ENCODE measurements around the gene RAI1. TPM values are rescaled to one million over a fixed set of nuclear protein-coding genes. Genes with fewer than 3 reads are reported as not detected.

The RAI1 gene
- total and polyA plus RNA-seq, 2 of the 13 experiments (the other 11 are each of a cell fraction or from before 2014, with no cell fraction given) = 3.4 to 5.2 TPM

DNA sequence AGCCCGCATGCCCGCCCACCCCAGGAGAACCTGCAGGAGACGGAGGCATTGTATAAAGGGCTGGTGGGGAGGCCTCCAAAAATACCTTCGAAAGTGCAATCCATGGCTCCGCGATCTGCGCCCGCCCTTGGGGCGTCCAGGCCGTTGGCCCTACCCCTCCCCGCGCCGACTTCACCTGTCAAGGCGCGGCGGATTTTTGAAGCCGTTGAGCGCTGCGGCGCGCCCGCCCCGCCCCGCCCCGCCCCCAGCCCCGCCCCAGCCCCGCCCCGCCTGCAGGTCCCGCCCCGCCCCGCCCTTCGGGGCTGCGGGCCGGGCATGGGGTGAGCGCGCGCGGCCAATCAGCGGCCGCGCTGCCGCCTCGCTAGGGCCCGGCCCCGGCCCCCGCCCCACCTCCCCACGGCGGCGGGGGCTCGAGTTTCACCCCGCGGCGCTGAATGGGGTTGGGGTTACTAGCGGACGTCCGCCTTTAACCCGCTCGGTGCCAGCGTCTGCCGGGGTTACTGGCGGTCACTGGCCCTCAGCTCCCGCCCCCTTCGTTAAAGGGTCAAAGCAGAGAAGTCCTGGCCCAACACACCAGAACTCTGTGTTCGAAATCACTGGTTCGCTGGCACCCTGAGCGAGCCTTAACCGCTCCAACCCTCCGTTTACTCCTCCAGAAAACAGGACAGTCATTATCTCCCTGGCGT is 142.3 kb downstream of the RAI1 start (continued):
- no peak for TF ChIP-seq AKNA (CRISPR knock-in tag; IDR thresholded peaks at IDR 0.05; ENCODE audit: borderline replicate concordance)
- peak; percentile 60 for TF ChIP-seq SP4 (CRISPR knock-in tag; IDR thresholded peaks at IDR 0.05)
- TF ChIP-seq PITX1 (CRISPR knock-in tag; IDR thresholded peaks at IDR 0.05) = peak; percentile 7; the same call in 1 of the 2 replicates
- TF ChIP-seq, protein P1, sequence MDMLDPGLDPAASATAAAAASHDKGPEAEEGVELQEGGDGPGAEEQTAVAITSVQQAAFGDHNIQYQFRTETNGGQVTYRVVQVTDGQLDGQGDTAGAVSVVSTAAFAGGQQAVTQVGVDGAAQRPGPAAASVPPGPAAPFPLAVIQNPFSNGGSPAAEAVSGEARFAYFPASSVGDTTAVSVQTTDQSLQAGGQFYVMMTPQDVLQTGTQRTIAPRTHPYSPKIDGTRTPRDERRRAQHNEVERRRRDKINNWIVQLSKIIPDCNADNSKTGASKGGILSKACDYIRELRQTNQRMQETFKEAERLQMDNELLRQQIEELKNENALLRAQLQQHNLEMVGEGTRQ (IDR thresholded peaks at IDR 0.05; ENCODE audit: low read depth, low read length) = no peak
- TF ChIP-seq, protein P1 (CRISPR knock-in tag; IDR thresholded peaks at IDR 0.05; ENCODE audit: borderline replicate concordance) = 0 out of 2 replicates have a peak, but pooled peaks have one; percentile 23
- TF ChIP-seq REL (CRISPR knock-in tag; conservative IDR thresholded peaks at IDR 0.05) = no peak
- TF ChIP-seq NR2F6 (IDR thresholded peaks at IDR 0.05) = 0 out of 2 replicates have a peak, but pooled peaks have one; percentile 34
- peak; percentile 64; the same call in 1 of the 2 replicates for TF ChIP-seq NR2F6 (CRISPR knock-in tag; IDR thresholded peaks at IDR 0.05)
- no peak for TF ChIP-seq KLF11 (CRISPR knock-in tag; IDR thresholded peaks at IDR 0.05)
- peak; percentile 51; the same call in 1 of the 2 replicates for TF ChIP-seq RAD21 (CRISPR knock-in tag; IDR thresholded peaks at IDR 0.05)
- no peak for TF ChIP-seq ZNF446 (CRISPR knock-in tag; IDR thresholded peaks at IDR 0.05)
- TF ChIP-seq SAFB2 (CRISPR knock-in tag; IDR thresholded peaks at IDR 0.05; ENCODE audit: borderline replicate concordance, low read depth) = no peak
- peak; percentile 49 to 54; a peak in 2 of 4 replicates for TF ChIP-seq NR2F1 (CRISPR knock-in tag; IDR thresholded peaks at IDR 0.05)
- TF ChIP-seq ZNF772 (CRISPR knock-in tag; IDR thresholded peaks at IDR 0.05) = 0 out of 2 replicates have a peak, but pooled peaks have one; percentile 45
- TF ChIP-seq, protein P2, sequence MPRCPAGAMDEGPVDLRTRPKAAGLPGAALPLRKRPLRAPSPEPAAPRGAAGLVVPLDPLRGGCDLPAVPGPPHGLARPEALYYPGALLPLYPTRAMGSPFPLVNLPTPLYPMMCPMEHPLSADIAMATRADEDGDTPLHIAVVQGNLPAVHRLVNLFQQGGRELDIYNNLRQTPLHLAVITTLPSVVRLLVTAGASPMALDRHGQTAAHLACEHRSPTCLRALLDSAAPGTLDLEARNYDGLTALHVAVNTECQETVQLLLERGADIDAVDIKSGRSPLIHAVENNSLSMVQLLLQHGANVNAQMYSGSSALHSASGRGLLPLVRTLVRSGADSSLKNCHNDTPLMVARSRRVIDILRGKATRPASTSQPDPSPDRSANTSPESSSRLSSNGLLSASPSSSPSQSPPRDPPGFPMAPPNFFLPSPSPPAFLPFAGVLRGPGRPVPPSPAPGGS (CRISPR knock-in tag; IDR thresholded peaks at IDR 0.05) = 0 out of 2 replicates have a peak, but pooled peaks have one; percentile 27
- TF ChIP-seq NFKB2 (CRISPR knock-in tag; IDR thresholded peaks at IDR 0.05; ENCODE audit: borderline replicate concordance) = peak; percentile 56; the same call in 1 of the 2 replicates
- TF ChIP-seq, protein P3, sequence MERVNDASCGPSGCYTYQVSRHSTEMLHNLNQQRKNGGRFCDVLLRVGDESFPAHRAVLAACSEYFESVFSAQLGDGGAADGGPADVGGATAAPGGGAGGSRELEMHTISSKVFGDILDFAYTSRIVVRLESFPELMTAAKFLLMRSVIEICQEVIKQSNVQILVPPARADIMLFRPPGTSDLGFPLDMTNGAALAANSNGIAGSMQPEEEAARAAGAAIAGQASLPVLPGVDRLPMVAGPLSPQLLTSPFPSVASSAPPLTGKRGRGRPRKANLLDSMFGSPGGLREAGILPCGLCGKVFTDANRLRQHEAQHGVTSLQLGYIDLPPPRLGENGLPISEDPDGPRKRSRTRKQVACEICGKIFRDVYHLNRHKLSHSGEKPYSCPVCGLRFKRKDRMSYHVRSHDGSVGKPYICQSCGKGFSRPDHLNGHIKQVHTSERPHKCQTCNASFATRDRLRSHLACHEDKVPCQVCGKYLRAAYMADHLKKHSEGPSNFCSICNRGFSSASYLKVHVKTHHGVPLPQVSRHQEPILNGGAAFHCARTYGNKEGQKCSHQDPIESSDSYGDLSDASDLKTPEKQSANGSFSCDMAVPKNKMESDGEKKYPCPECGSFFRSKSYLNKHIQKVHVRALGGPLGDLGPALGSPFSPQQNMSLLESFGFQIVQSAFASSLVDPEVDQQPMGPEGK (CRISPR knock-in tag; IDR thresholded peaks at IDR 0.05) = peak; percentile 90
- peak; percentile 17; the same call in 1 of the 2 replicates for TF ChIP-seq ZNF12 (CRISPR knock-in tag; IDR thresholded peaks at IDR 0.05)

Data from HepG2 (cell line).